Measurements from ENCODE around the gene CRYGN.

Gene CRYGN

DNA sequence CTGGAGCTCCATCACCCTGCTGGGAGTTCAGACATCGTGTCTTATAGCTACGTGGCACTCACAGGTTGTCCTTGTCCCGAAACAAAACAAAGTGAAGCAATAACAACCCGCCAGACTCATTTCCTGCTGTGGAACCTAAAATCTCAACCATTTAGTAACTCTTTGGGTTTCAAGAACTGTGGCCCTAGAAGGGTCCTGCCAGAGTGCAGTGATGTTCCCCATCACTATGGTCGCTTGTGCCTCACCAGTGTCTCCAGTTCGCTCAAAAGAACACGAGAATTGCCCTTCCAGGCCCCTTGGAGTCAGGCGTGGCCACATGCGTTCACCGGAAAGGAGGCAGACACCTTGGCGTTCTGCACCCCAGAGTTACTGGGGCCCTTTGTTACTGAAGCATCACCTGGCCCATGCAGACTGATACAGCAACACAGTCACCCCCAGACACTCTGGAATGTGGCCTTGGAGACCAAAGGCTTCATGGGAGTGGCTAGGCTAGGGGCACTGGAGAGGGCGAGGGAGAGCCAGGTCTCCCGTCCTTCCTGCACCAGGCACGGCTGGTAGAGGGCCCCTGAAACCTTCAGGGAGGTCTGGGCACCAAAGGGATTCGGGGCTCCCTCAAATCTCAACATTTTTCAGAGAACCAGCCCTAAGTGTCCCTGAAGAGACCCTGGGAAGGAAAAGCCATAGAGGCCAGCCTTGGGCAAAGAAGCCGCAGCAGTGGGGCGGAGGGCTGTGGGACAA, 908 bp downstream of the CRYGN start:
- DNase-seq (ENCODE audit: low spot score): no peak

DNA sequence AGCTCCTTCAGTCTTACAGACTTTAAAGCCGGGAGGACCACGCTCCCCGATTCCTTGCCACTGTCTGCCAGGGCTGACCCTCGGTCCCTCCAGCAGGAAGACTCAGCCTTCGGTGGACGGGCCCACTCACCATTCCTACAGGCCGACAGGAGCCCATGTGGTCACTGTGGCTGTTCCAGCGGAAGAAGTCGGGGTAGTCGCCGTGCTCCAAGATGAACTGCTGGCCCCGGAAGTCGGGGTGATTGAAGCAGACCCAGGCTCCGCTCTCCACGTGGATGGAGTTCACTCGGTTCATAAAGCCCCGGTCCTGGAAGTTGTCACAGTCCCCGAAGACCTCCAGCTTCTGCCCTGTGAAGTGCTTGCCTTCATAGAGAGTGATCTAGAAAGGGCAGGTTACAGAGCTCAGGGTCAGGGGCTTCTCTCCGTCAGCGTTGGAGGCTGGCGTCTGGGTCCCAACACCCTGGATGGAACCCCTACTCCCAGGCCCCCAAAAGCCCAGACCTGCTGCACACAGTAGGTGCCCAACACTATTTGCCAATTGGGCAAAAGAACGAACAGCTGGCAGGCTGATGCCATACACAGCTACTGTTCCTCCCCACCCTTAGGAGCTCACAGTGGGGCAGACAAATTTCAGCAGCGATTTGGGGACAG, 1.9 kb downstream of the CRYGN start:
- no peak for DNase-seq (ENCODE audit: low spot score)

DNA sequence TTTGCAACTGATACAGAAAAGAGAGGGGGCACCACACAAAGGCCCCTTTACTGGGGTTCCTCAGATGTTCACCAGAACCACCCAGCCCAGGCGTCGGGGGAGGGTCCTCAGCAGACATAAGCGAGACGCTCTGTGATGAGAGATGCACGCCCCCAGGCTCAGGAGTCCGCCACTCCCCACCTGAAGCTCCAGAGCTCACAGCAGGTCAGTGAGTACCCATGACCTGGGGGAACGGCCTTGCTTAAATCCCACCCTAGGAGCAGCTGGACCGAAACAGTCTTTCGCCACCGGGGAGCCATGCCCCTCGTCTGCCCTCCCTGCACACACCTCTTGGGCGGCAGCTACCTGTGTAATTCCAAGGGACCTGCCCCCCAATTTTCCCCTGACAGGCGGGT, 2.8 kb downstream of the CRYGN start:
- no peak for DNase-seq (ENCODE audit: low spot score)

DNA sequence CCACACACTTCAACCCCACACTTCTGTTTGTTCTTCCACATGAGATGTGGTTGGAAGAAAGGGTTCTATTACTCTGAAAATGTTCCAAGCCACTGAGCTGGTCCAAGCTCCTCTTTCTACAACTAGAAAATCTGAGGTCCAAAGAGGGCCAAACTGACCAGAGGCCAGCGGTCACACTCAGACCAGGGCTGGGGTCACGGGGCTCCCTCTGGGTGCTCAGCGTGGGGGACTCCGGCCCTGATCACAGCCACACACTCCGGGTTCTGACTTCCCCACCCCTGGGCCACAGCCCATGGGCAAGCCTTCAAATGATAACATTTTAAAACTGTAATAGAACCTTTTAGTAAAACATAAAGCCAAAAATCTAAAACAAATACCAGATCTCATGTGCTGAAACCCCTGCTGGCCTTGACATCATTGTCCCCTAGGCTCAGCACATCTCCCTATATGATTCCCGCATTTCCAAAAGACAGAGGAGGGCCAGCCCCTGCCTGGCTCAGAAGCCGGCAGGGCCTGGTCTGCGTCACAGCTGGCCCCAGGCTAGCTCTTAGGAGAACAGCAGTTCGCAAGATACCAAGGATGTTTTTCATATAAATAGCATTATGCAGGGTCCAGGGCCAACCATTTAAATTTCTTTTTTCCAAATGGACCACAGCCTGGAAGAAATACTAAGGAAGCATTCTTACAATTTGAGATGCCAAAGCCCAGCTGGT, 3.3 kb downstream of the CRYGN start:
- no peak for DNase-seq (ENCODE audit: low spot score)

DNA sequence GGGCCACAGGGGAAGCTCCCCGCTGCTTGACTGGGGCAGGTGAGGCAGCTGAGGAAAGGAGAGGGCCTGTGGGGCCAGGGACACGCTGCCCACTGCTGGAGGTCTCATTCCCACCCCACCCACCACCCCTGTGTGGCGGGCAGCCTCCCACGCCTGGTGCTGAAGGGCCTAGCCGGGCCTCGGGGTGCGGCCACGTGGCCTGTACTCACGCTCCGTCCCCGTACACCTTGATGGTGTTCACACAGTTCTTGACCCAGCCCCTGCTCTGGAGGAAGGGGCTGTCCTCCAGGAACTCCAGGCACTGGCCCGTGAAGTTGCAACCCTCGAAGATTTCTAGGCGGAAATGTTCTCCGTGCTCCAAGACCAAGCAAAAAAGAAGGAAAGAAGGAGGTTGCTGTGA, 4.0 kb downstream of the CRYGN start:
- no peak for DNase-seq (ENCODE audit: low spot score)

DNA sequence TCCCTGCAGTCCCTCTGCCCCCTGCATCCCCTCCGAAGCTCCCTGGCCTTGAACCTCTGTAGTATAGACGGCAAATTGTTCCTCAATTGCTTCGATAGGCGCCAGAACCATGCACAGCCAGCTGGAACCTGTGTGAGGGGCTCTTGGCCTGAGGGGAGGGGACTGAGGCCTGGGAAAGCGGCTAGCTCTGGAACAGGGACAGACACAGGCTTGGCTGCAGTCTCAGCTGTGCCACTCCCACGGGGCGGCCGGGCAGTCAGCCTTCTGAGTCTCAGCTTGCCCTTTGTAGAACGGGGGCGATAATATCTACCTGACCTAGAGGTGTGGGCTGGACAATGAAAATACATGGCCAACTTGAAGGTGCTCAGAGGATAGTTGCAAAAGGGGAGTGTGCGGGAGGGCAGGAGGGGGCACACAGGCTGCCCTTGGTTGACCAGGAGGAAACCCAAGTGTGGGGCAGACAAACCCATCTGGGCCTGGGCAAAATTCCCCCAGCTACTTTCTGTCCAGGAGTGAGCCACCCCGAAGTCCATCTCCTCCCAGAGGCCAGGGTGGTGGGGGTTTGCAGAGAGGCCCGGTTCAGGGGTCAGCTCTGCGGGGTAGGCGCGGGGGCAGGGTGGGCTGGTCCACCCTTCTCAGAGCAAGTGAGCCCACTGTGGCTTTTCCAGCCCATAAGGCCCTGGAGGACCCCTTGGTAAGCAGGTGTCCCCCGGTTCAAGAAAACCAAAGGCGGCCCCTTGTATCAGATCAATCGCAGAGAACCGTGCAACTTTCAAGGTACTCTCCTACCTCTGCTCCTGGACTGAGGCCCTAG, 4.6 kb downstream of the CRYGN start:
- no peak for DNase-seq (ENCODE audit: low spot score)

DNA sequence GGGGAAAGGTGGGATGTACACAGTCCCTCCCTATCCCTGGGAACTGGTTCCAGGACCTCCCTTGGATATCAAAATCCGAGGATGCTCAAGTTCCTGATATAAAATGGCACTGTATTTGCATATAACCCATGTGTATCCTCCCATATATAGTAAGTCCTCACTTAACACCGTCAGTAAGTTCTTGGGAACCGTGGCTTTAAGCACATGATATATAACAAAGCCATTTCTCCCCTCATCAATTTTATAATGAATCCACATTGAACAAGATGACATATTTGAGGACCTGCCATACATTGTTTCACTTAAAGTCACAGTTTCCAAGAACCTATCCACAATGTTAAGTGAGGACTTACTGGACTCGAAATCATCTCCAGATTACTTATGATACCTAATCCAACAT, 5.4 kb downstream of the CRYGN start:
- DNase-seq (ENCODE audit: low spot score): no peak

DNA sequence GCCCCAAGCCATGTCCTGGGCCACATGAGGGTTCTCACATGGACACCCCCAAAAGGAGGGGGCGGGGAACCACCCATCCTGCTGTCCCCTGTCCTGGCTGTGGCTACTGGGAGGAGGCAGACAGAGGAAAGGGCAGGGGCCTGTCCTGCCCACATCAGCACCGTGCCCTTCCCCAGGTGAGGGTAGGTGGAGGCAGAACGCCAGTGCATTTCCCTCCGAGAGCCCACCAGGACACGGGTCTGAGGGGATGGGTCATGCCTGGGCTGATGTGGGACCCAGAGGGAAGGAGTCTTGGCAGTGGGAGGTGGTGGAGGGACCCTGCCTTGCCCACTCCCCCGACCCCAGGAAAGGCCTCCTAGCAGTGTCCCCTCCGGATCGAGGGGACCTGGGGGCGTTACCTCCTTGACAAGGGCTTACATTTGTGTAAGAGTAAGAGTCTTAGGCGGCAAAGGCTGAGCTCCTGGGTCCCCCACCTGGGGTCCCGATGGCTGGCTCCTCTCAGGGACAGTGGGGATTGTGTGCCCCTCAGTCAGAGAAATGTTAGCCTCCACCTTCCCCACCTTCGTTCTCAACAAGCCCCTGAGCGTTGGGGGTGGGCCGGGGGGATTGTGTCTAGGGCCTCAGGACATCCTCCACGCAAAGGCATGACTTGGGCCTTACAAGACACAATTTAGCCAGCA, 6.1 kb downstream of the CRYGN start:
- DNase-seq (ENCODE audit: low spot score): no peak

DNA sequence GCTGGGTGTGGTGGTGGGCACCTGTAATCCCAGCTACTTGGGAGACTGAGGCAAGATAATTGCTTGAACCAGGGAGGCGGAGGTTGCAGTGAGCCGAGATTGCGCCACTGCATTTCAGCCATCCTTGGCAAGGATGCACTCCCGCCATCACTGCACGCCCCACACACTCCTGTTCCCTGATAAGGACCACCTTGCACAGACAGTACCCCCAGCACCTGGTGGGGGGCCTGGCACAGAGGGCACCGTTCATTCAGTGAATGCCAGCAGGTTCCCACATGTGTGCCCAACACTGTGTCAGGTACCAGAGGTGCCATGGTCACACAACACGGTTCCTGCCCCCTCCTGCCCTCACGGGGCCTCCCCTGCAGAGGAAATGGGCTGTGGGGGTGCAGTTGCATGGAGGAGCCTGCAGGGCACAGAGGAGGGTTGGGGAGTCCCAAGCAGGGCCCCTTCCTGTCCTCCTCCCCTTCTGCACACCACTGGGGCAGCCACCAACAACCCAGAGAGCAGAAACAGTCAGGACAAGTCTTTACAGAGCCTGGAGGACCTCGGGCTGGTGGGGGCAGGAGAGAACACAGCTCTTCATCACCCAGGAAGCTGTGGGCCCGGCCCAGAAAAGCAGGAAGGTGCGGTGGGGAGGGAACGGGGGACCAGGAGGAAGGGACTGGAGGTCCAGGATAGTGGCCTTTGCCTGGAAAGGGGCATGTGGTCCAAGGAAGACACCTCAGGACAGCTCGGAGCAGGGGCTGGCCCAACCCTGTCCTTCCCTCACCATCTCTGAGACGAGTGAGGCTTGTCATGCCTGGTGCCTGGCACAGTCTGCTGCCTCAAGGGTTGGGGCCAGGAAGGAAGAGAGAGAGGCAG, 7.1 kb downstream of the CRYGN start:
- no peak for DNase-seq (ENCODE audit: low spot score)

DNA sequence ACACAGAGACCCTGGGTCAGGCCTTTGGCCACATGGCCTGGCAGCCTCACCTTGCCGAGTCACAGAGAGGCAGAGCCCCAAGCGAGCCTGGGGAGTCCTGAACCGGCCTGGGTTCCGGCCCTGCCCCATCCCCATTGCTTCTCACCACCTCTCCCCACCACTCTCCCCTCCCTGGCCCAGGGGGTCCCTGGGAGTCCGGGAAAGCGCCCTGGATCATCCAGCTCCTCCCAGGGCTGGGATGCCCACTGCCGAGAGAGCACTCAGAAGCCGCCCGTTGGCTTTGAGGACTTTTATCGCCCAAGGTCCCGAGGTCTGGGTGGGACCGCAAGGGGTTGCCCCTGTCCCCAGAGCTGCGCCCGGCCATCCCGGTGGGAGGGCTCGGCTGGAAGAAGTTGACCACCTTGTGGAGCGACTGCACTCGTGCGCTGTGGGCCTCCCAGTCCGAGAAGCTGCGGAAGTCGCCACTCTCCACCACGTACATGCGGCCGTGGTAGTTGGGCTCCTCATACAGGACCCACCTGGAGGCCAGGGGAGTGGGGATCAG, 8.1 kb downstream of the CRYGN start:
- DNase-seq (ENCODE audit: low spot score): no peak

DNA sequence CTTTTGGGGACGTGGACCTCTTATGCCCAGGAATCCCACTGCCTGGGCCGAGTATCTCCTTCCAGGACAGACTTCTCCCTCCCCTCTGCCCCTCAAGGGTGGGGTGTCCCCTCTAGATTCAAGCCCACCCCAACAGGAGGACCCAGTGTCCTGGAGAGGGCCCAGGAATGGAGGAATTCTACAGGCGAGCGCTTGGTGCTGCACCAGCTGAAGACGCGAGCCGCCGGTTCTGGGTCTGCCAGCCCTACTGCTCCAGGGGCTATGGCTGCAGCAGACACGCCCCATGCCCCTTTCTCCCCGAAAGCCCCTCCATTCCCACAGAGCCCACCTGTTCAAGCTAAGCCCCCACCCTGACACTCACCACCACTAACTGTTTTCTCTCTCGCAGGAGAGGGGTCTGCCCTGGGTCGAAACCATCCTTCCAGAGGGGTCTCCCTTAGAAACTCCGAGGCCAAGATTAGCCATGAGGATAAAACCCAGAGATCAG, 8.6 kb downstream of the CRYGN start:
- DNase-seq (ENCODE audit: low spot score): no peak

DNA sequence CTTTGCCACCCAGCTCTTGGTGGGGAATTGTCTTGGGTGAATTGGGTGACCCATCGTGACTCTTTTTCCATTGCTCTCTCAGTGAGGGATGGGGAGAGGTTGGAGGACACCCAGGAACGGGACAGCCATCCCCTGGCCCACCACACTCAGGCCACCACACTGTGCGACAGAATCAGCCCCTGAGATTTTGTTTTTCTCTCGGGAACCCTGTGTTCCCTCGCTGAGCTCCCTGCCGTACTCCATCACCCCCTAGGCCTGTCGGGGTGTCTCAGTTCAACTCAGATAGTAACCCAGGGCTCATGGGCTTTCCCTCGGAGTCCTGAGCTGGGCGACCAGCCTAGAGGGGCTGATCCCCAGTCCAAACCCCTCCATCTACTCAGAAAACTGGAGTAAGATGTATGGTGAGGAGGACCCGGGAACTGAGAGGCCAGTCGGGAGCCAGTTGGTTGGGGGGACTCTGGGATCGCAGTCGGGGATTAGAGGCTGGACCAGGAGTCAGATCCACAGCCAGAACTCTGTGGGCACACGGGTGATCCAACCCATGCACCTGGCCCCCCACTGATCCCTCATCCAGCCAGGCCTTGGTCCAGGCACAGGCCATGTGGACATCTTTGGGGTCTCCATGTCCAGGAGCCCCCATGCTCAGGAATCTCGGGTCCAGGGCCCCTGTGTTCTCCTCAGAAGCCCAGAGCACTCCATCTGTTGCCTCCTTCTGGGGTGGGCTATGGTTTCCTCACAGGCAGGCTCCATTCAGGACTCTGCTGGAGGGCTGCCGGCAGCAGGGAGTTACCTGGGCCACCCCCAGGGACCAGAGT, 9.3 kb downstream of the CRYGN start:
- DNase-seq (ENCODE audit: low spot score): no peak

DNA sequence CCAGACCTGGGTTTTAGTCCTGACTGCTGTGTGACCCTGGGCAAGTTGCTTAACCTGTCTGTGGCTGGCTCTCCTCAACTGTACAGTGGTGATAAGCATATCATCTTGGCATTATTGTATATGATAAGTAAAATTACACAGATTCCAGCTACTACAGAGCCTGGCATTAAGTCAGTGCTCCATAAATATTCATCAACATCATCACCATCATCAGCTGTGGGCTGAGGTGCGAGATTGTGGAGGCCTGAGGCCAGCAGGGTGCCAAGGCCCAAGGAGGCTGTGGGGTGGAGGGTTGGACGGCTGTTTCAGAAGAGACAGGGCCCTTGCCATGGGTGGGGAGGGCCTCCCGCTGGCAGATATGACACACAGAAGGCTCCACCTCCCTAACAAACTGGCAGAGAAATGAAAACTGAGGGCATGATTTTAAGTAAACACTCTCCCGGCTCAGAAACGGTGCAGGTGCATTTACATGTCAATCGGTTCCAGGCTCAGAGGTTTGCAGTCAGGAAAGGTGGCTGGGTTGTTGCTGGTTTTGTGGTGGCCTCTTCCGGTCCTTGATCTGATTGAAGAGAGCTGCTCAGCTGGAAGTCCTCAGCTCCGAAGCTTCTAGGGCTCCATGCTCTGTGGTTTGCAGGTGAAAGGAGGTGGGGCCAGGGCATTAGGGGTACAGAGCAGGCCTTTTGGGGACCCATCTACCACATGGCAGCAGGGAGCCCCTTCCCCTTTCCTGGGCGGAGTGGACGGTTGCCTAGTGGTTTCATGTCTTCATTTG, 10.2 kb downstream of the CRYGN start:
- no peak for DNase-seq (ENCODE audit: low spot score)

DNA sequence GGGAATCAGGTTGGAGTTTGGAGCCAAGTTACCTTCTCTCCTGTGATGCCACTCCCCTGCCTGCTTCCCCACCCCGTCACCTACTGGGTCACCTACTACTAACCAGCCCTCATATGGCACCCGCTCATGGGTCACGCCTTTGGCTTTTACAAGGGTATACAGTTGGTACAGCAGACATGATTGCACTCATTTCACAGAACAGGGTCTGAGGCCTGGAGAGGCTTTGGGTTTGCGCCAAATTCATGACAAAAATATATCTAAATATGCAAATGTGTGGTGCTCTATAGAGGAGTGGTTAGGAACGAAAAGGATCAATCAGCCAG, 10.7 kb downstream of the CRYGN start:
- DNase-seq (ENCODE audit: low spot score): no peak

DNA sequence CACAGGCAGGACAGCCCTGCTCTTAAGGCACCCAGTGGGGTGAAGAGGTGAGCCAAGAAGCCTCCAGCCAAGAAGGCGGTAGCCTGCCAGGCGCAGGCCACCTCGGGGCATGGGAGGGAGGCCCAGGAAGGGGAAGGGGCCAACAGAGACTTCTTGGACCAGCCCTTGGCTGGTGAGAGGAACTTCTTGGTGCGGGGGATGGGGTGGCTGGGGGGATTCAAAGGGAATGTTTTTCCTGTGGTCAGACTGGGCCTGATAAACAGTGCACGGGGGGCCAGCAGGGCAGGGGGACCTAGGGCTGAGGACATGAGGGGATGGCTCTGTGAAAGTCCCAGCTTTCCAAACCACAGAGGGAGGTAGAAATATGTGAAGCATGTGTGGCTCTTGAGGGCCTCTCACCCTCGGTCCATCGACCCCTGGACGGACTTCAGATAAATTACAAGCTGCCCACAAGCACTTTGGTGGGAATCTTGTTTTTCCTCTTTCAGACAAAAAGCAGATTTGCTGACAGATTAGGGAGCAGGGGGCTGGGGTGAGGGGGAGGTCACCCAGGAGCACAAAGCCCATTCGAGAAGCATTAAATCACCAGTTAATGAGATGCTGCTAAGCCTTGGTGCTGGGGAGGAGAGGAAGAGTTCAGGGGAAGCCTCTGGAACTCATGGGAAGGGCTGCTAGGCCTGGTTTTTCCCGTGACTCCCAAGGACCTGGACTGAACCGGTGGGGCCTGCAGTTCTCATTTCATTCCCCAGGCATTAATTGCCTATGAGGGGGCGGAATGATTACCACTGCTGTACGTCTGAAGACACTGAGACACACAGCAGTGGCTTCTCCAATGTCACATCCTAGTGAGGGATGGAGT, 11.3 kb downstream of the CRYGN start:
- no peak for DNase-seq (ENCODE audit: low spot score)

DNA sequence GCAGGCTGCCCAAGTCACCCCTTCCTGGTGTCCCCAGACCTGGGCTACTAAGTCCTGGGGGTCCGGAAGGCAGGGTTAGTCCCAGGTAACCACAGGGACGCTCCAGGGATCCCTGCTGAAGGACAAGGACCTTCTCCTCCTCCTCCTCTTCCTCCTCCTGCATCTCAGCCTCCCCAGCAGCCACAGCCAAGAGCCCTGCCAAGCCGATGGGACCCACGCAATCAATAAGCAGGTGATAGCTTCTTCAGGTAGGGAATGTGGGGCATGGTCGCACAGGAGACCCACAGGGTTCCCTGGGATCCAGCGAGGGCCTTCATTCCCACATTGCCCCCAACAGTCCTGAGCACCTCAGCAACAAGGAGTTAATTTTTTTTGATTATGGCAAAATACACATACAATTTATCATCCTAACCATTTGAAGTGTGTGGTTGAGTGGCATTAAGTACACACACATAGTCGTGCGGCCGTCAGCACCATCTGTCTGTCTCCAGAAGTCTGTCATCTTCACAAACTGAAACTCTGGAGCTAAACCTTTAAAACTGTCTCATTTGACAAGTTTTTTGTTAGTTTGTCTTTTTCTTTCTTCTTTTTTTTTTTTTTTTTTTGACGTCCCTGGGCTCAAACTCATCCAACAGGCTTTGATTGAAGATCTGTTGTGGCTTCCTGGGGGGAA, 12.1 kb downstream of the CRYGN start:
- no peak for DNase-seq (ENCODE audit: low spot score)

DNA sequence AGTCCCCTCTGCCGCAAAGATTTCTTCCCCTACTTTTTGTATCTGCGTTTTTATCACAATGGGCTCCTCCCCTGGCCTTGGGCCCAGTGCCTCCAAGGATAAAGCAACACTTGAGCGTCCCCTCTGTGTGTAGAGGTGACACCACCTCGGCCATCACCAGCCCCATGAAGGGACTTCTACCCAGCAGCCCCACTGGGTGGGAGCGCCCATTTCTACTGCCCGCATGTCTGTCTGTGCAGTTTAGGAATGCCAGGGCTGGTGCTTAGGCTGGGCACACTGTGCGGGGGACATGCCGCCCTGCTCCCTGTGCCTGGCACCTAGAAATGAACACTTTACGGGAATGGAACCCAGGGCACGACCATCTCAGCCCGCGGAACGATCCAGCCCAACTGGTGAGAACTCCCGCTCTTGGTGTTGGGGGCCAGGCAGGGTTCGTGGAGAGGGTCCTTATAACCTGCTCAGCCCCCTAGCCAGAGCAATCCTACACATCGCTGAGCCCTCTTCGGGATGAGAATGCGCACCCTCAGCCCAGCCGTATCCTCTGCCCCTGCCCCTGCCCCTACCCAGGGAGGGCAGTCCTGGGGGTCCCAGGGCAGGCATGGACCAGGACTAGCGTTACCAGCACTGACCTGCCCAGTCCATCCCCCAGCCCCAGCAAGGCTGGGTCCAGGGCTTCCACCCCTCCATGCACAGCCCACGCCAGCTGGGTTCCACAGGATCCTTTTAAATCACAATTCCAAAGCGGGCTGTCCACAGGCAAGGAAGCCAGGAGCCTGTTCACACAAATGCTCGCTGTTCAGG, 12.8 kb downstream of the CRYGN start:
- no peak for DNase-seq (ENCODE audit: low spot score)
